Adrenal gland (tissue), 12 donors: ENCODE data around the gene FMN1. TPM values are rescaled to one million over a fixed set of nuclear protein-coding genes. Genes with fewer than 3 reads are reported as not detected.

Source experiments
- DNase-seq, 7 donors: peaks; one replicate each; pipeline ENCODE4 v3.0.0-alpha.2; 2019 to 2020
- H3K27ac ChIP-seq, 5 donors: fragments of 200-600 bp; sonication (generic) in 4 of 5; 1 replicate in 3 of 5; 2 replicates in 2 of 5; pipeline versions ENCODE4 v1.5.1 to v1.8.0; 2016 to 2020; ENCODE audit warnings: mild to moderate bottlenecking in 1 of 5
- H3K27me3 ChIP-seq: fragments of 200-600 bp; 2 replicates; pipeline ENCODE4 v1.8.0; 2021
- H3K36me3 ChIP-seq, 2 donors: fragments of 200-600 bp; replicated peaks in 1 of 2; 1 replicate in 1 of 2; 2 replicates in 1 of 2; pipeline versions ENCODE4 v1.5.1 to v1.8.0; 2018 to 2022
- H3K4me1 ChIP-seq, 2 donors: fragments of 200-600 bp; replicated peaks in 1 of 2; 1 replicate in 1 of 2; 2 replicates in 1 of 2; pipeline versions ENCODE4 v1.5.1 to v1.8.0; 2018 to 2021
- H3K4me3 ChIP-seq, 4 donors: fragments of 200-600 bp; sonication (generic) in 3 of 4; one replicate each; pipeline ENCODE4 v1.5.1; 2016 to 2018
- H3K9me3 ChIP-seq, 3 donors: fragments of 200-600 bp; sonication (generic) in 1 of 3; replicated peaks in 1 of 3; 1 replicate in 2 of 3; 2 replicates in 1 of 3; pipeline versions ENCODE4 v1.5.1 to v1.8.0; 2016 to 2021
- POLR2A ChIP-seq, 2 donors: fragments of 450-650 bp; IDR thresholded peaks; one replicate each; pipeline ENCODE4 v1.6.1; 2017; ENCODE audit warnings: antibody characterized with exemption in 2 of 2, mild to moderate bottlenecking in 2 of 2, moderate library complexity in 1 of 2
- WGBS, 4 donors: extraction: QIAGEN DNeasy Blood & Tissue Kit in 2 of 4; methylation state at CpG; one replicate each; pipeline versions ENCODE4 v1.1.5 to v1.1.7; 2013 to 2017; 5-methylcytosine and 5-hydroxymethylcytosine counted together
- intact Hi-C, 2 donors: fragments of 100-400 bp; cut with DNase I; formaldehyde crosslinking; loops; one replicate each; pipeline versions ENCODE4 v1.14.1 to v1.15.0; 2022 to 2023
- polyA plus RNA-seq, 3 donors: library from polyadenylated mRNA; stranded (reverse); fragments of 200-250 nt in 2 of 3; fragments of 350-450 nt in 1 of 3; fragmentation: Illumina TruSeq in 1 of 3; extraction: RNeasy Lipid Tissue Mini Kit (QIAGEN cat#74804) in 1 of 3; gene quantifications; one replicate each; pipeline ENCODE4 v1.2.3, GENCODE V29; 2013 to 2014
- total RNA-seq, 9 donors: library from RNA; depleted of rRNA in 4 of 9; stranded (reverse); fragments of >200 nt in 4 of 9; fragments of 120-200 nt in 1 of 9; fragmentation: NEBNext Ultra II Directional in 1 of 9; extraction: Animal tissue kit (Norgen Biotek cat#: 25700) in 1 of 9; gene quantifications; one replicate each; pipeline versions ENCODE4 v1.1.0 to v1.2.4, GENCODE V29; 2013 to 2023
- TF ChIP-seq, protein P1 (sequence below), 6 experiments: fragments of 450-650 bp in 4 of 6; fragments of 200-600 bp in 2 of 6; sonication (generic) in 1 of 6; IDR thresholded peaks; 1 replicate in 5 of 6; 2 replicates in 1 of 6; pipeline versions ENCODE4 v1.5.1 to v1.8.0; 2016 to 2021; ENCODE audit warnings: antibody characterized with exemption in 6 of 6, mild to moderate bottlenecking in 2 of 6, moderate library complexity in 1 of 6
- donor health status: healthy with polysubstance abuse.
- donor health status: Bipolar disorder and iron deficiency.
- donor health status: DM: yes; HTN: yes; CAD: no.
- donor health status: DM: no; HTN: no; CAD: no.
- donor health status: DM: no; HTN: no; CAD: no.
- donor health status: DM: yes; HTN: yes; CAD: no.

The FMN1 gene
- total and polyA plus RNA-seq, 12 donors = 0.37 to 29.2 (median 11.4) TPM

DNA sequence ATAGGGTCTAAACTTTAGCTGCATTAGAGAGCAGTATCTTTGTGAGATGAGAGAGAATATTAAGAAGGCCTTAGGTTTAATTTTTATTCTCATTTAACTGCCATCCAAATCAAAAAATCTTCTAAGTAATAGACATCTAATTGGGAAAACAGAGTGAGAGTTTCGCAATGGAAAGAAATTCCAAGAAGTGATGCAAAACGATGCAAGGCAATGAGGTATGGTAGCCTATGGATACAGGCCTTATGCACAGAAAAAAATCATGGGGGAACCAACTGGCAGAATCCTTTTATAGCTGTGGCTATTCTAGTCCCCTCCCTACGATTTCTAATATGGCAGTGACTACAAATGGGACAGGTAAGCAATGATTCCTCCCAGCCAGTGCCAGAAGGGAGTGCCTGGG lies 250.8 kb downstream of the FMN1 start:
- H3K27me3 ChIP-seq = no peaks in the 10 kb centered on the region
- 81 to 87% (median 83%) methylated on average over 3 of the region's 3 CpGs for WGBS, 4 donors
- H3K4me1 ChIP-seq = no peaks in the 10 kb centered on the region
- no peaks in the 10 kb centered on the region for H3K9me3 ChIP-seq
- intact Hi-C loops = no loop called here
- H3K36me3 ChIP-seq = no peaks in the 10 kb centered on the region
- H3K4me3 ChIP-seq = no peak overlapping the region
- DNase-seq = no peak
- TF ChIP-seq POLR2A (IDR thresholded peaks at IDR 0.05) = no peak
- TF ChIP-seq, protein P1, sequence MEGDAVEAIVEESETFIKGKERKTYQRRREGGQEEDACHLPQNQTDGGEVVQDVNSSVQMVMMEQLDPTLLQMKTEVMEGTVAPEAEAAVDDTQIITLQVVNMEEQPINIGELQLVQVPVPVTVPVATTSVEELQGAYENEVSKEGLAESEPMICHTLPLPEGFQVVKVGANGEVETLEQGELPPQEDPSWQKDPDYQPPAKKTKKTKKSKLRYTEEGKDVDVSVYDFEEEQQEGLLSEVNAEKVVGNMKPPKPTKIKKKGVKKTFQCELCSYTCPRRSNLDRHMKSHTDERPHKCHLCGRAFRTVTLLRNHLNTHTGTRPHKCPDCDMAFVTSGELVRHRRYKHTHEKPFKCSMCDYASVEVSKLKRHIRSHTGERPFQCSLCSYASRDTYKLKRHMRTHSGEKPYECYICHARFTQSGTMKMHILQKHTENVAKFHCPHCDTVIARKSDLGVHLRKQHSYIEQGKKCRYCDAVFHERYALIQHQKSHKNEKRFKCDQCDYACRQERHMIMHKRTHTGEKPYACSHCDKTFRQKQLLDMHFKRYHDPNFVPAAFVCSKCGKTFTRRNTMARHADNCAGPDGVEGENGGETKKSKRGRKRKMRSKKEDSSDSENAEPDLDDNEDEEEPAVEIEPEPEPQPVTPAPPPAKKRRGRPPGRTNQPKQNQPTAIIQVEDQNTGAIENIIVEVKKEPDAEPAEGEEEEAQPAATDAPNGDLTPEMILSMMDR (IDR thresholded peaks at IDR 0.05) = no peak
- H3K27ac ChIP-seq = no peak overlapping the region

DNA sequence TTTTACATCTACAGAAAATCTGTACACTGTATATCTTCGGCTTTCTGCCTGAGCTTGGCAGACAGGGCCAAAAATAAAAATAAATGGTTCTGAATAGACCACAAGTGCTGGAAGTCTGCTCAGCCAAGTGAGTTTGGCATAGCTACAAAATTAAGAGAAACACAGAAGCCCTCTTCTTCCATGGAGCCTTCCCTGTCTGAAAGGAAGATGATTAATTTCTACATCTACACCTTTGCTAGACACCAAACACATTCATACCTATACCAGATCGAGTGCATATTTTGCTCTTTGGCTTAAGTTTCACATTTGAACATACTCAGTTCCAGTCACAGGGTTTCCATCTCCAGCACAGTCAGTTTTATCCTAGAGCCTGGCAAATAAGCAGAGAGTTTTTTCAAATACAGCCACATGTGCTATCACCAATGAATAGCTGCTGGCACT lies 252.1 kb downstream of the FMN1 start:
- intact Hi-C loops = no loop called here
- WGBS, 4 donors = 48 to 74% (median 62%) methylated on average over 2 of the region's 2 CpGs
- Histone ChIP-seq H3K36me3 (no peaks in the 10 kb centered on the region), H3K27me3 (no peaks in the 10 kb centered on the region), H3K9me3 (no peaks in the 10 kb centered on the region), H3K4me3 (no peak overlapping the region), H3K4me1 (no peaks in the 10 kb centered on the region), H3K27ac (no peak overlapping the region)
- DNase-seq = no peak
- TF ChIP-seq, protein P1 (IDR thresholded peaks at IDR 0.05) = no peak
- no peak for TF ChIP-seq POLR2A (IDR thresholded peaks at IDR 0.05)

- Histone ChIP-seq H3K27ac (no peak overlapping the region), H3K36me3 (no peaks in the 10 kb centered on the region), H3K27me3 (no peaks in the 10 kb centered on the region), H3K4me3 (no peak overlapping the region), H3K9me3 (no peaks in the 10 kb centered on the region), H3K4me1 (no peaks in the 10 kb centered on the region)
- TF ChIP-seq POLR2A (IDR thresholded peaks at IDR 0.05) = no peak
- TF ChIP-seq, protein P1 (IDR thresholded peaks at IDR 0.05) = no peak
- WGBS, 4 donors = 70 to 81% (median 77%) methylated on average over 5 to 6 of the region's 6 CpGs
- intact Hi-C loops = no loop called here
- DNase-seq = no peak
Observed at GRCh38 chr15:32941823-32942222, 252.7 kb downstream of the FMN1 start.

- H3K4me1 ChIP-seq = no peaks in the 10 kb centered on the region
- no peak for TF ChIP-seq POLR2A (IDR thresholded peaks at IDR 0.05)
- TF ChIP-seq, protein P1 (IDR thresholded peaks at IDR 0.05) = no peak
- no peaks in the 10 kb centered on the region for H3K36me3 ChIP-seq
- no peak for DNase-seq
- no peak overlapping the region for H3K27ac ChIP-seq
- intact Hi-C loops = loop anchor here in 1 of 2 donors (5.0 kb wide), 2 partner anchors 95 to 275 kb away; no protein-coding TSS in a partner anchor
- H3K9me3 ChIP-seq = no peaks in the 10 kb centered on the region
- no peaks in the 10 kb centered on the region for H3K27me3 ChIP-seq
- H3K4me3 ChIP-seq = no peak overlapping the region
- WGBS, 4 donors = 76 to 86% (median 82%) methylated on average over 4 of the region's 4 CpGs
Observed at GRCh38 chr15:32936976-32937375, 257.5 kb downstream of the FMN1 start.
